ENCODE data around the gene NUMB.

NUMB gene

DNA sequence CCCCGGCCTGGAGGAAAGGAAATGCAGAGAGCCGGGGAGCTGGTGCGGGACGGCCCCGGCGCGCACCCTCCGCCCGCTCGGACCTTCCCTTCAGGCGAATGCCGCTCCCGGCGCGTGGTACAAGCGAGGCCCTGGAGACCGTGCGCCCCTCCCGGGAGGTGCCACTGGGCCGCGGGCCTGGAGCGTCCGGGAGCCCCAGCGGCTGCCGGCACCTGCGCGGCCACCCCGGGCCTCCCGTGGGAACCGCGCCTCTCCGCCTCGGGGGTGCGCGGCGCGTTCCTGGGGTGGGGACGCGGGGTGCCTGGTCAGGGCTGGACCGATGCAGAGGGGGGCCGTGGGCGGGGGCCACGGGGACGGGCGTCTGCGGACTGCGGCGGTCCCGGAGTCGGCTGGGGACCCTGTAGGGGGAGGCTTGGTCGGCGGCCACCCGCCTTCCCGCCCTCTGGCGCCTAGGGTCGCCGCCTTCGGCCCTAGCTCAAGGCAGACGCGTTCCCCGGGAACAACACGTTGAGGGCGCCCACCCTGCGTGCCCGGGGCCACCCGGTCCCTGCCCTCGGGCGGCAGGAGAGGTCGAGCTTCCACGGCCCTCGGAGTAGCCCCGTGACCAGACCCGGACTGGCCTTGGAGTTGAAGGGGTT is 220.4 kb downstream of the NUMB start:
- Histone ChIP-seq H3K27me3 (ENCODE audit: control insufficient read depth in 2 of 2, insufficient read depth in 2 of 2, low read length in 2 of 2) (peaks cover 15 to 29% of the 10 kb centered on the region in 2 donors), H3K4me3 (ENCODE audit: low read length in 2 of 2) (peak overlapping the region; percentile 56 to 59), H3K27ac (ENCODE audit: low read depth in 2 of 2, low read length in 2 of 2) (peak overlapping the region in 1 of 2 donors; percentile 24), H3K9ac (ENCODE audit: low read depth in 1 of 2, low read length in 2 of 2) (peak overlapping the region; percentile 15 to 45), H3K36me3 (ENCODE audit: control insufficient read depth in 2 of 2, insufficient read depth in 2 of 2, low read length in 2 of 2) (no peaks in the 10 kb centered on the region), H3K9me3 (ENCODE audit: control insufficient read depth in 2 of 2, low read length in 2 of 2) (no peaks in the 10 kb centered on the region), H3K4me1 (ENCODE audit: control insufficient read depth in 2 of 2, insufficient read depth in 2 of 2, low read length in 2 of 2) (peaks cover 29 to 34% of the 10 kb centered on the region in 2 donors)

DNA sequence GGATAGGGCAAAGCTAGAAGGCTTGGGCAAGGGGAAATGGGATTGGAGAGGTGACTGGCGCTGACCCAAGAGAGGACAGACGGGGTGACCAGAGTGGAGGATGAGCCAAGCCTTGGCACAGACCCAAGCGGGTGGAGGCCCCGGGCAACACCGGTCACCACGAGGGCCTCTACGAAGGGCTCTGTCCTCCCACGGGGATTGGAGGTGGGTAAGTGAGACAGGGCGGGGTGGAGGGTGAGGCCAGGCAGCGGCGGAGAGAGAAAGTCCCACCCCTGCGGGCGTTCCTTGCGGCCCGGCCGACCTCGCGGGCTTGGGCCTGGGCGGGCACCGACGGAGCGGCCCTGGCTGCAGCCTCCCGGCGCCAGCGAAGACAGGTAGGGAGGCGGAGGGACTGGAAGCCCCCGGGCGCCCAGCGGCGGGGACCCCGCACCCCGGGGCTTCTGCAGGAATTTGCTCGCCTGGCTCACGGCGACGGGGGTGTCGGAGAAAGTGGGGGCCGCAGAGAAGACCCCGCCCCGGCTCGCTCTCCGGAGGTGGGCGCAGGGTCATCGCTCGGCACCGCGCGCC is 221.0 kb downstream of the NUMB start, which contains the start of gene PAPLN:
TSS of gene PAPLN (plus strand) at position 288 of the 567 bp plus-strand sequence. CDS start 2,273 bp downstream, outside the sequence.
- H3K36me3 ChIP-seq (ENCODE audit: control insufficient read depth in 2 of 2, insufficient read depth in 2 of 2, low read length in 2 of 2) = no peaks in the 10 kb centered on the region
- H3K4me1 ChIP-seq (ENCODE audit: control insufficient read depth in 2 of 2, insufficient read depth in 2 of 2, low read length in 2 of 2) = peaks cover 29 to 34% of the 10 kb centered on the region in 2 donors
- H3K9ac ChIP-seq (ENCODE audit: low read depth in 1 of 2, low read length in 2 of 2) = peak within 1 kb of the TSS; percentile 15 to 45
- H3K9me3 ChIP-seq (ENCODE audit: control insufficient read depth in 2 of 2, low read length in 2 of 2) = no peaks in the 10 kb centered on the region
- peak within 1 kb of the TSS in 1 of 2 donors; percentile 24 for H3K27ac ChIP-seq (ENCODE audit: low read depth in 2 of 2, low read length in 2 of 2)
- peak within 1 kb of the TSS; percentile 56 to 59 for H3K4me3 ChIP-seq (ENCODE audit: low read length in 2 of 2)
- H3K27me3 ChIP-seq (ENCODE audit: control insufficient read depth in 2 of 2, insufficient read depth in 2 of 2, low read length in 2 of 2) = peaks cover 15 to 29% of the 10 kb centered on the region in 2 donors

DNA sequence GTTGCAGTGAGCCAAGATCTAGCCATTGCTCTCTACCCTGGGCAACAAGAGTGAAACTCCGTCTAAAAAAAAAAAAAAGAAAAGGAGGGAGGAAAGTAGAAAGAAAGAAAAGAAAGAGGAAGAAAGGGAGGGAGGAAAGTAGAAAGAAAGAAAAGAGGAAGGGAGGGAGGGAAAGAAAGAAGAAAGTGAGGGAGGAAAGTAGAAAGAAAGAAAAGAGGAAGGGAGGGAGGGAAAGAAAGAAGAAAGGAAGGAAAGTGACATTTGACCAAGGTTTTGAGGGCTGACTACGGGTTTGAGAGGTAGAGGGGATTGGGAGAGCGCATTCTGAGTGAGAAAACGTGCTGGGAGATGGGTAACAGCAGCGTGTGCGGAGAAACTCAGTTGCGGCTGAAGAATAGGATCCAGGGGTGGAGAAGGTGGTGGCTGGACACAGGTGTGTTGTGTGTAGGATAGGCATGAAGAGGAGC is 221.6 kb downstream of the NUMB start:
- no peak overlapping the region for H3K9ac ChIP-seq (ENCODE audit: low read depth in 1 of 2, low read length in 2 of 2)
- peaks cover 29 to 34% of the 10 kb centered on the region in 2 donors for H3K4me1 ChIP-seq (ENCODE audit: control insufficient read depth in 2 of 2, insufficient read depth in 2 of 2, low read length in 2 of 2)
- no peak overlapping the region for H3K27ac ChIP-seq (ENCODE audit: low read depth in 2 of 2, low read length in 2 of 2)
- no peaks in the 10 kb centered on the region for H3K36me3 ChIP-seq (ENCODE audit: control insufficient read depth in 2 of 2, insufficient read depth in 2 of 2, low read length in 2 of 2)
- H3K27me3 ChIP-seq (ENCODE audit: control insufficient read depth in 2 of 2, insufficient read depth in 2 of 2, low read length in 2 of 2) = peaks cover 15 to 29% of the 10 kb centered on the region in 2 donors
- peak overlapping the region in 1 of 2 donors; percentile 59 for H3K4me3 ChIP-seq (ENCODE audit: low read length in 2 of 2)
- no peaks in the 10 kb centered on the region for H3K9me3 ChIP-seq (ENCODE audit: control insufficient read depth in 2 of 2, low read length in 2 of 2)

DNA sequence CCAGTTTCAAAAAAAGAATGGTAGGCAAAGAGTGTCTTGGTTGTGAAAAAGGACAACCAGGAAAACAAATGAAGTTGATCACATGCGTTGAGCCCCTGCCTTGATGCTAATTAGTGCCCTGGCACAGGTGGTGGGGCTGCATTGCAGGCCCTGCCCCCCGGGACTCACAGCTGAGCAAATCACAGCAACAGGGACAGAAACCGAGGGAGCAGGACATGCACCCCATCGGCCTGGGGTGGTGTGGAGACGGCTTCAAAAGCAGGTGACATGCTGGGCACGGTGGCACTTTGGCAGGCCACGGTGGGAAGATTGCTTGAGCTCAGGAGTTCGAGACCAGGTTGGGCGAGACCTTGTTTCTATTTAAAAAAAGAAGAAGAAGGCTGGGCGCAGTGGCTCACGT is 222.2 kb downstream of the NUMB start:
- Histone ChIP-seq H3K4me1 (ENCODE audit: control insufficient read depth in 2 of 2, insufficient read depth in 2 of 2, low read length in 2 of 2) (peaks cover 25 to 27% of the 10 kb centered on the region in 2 donors), H3K27me3 (ENCODE audit: control insufficient read depth in 2 of 2, insufficient read depth in 2 of 2, low read length in 2 of 2) (peaks cover 15 to 28% of the 10 kb centered on the region in 2 donors), H3K27ac (ENCODE audit: low read depth in 2 of 2, low read length in 2 of 2) (no peak overlapping the region), H3K9me3 (ENCODE audit: control insufficient read depth in 2 of 2, low read length in 2 of 2) (no peaks in the 10 kb centered on the region), H3K9ac (ENCODE audit: low read depth in 1 of 2, low read length in 2 of 2) (no peak overlapping the region), H3K4me3 (ENCODE audit: low read length in 2 of 2) (no peak overlapping the region), H3K36me3 (ENCODE audit: control insufficient read depth in 2 of 2, insufficient read depth in 2 of 2, low read length in 2 of 2) (no peaks in the 10 kb centered on the region)

DNA sequence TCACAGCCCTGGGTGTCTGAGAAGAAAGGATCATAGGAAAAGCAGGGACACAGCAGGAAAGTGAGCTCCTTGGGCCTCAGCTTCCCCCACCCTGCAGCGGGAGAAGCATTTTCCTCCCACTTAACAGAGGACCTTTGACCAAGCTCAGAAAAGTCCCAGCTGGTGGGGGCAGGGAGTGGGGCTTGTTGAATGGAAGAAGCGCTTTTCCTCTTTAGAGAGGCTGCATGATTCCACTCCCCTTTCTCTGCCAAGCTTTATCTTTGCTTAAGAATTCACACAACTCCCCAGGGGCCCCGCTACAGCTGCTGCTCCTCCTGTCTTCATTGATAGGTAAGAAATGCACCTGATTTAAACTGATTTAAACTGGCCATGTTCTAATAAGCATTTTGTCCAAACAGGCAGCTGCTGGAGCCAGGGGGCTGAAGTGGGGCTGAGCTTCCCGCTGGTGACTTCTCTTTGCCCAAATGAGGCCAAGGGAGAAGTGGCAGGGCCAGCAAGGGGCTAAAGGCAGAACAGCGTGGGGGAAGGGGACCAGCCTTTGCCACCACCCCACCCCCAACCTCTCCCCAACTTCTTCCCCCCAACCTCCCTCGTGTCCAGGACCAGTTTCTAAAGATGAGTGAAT is 222.7 kb downstream of the NUMB start:
- H3K4me3 ChIP-seq (ENCODE audit: low read length in 2 of 2) = no peak overlapping the region
- H3K9ac ChIP-seq (ENCODE audit: low read depth in 1 of 2, low read length in 2 of 2) = no peak overlapping the region
- no peak overlapping the region for H3K27ac ChIP-seq (ENCODE audit: low read depth in 2 of 2, low read length in 2 of 2)
- no peaks in the 10 kb centered on the region for H3K36me3 ChIP-seq (ENCODE audit: control insufficient read depth in 2 of 2, insufficient read depth in 2 of 2, low read length in 2 of 2)
- H3K9me3 ChIP-seq (ENCODE audit: control insufficient read depth in 2 of 2, low read length in 2 of 2) = no peaks in the 10 kb centered on the region
- H3K4me1 ChIP-seq (ENCODE audit: control insufficient read depth in 2 of 2, insufficient read depth in 2 of 2, low read length in 2 of 2) = peaks cover 25 to 26% of the 10 kb centered on the region in 2 donors
- peaks cover 15 to 26% of the 10 kb centered on the region in 2 donors for H3K27me3 ChIP-seq (ENCODE audit: control insufficient read depth in 2 of 2, insufficient read depth in 2 of 2, low read length in 2 of 2)

DNA sequence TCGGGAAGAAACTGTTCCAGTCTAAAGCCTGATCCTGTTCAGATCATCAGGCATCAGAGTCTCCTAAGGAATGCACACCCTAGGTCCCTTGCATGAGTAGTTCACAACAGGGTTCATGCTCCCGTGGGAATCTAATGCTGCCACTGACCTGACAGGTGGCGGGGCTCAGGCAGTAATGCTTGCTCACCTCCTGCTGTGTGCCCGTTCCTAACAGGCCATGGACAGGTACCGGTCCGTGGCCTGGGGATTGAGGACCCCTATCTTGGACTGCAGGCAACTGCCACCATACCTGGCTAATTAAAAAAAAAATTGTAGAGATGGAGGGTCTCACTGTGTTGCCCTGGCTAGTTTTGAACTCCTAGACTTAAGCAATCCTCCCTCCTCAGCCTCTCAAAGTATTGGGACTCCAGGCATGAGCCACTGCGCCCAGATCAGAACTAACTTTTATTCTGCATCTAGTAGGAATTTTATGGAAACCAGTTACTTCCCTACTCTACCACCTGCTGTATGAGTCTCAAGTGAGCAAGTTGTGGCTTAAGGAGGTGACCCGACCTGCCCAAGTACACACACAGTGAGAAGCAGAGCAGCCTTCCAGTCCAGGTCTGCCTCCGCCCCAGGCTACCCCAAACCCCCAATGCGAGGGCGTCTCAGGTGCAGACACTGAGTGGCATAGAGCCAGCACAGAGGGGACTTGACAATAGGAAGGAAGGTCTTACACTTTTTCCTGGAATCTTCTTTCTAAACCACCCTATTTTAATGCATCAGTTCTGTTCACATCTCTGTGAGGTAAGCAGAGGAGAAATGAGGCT is 223.6 kb downstream of the NUMB start:
- H3K4me3 ChIP-seq (ENCODE audit: low read length in 2 of 2) = no peak overlapping the region
- no peak overlapping the region for H3K9ac ChIP-seq (ENCODE audit: low read depth in 1 of 2, low read length in 2 of 2)
- H3K27ac ChIP-seq (ENCODE audit: low read depth in 2 of 2, low read length in 2 of 2) = no peak overlapping the region
- no peaks in the 10 kb centered on the region for H3K36me3 ChIP-seq (ENCODE audit: control insufficient read depth in 2 of 2, insufficient read depth in 2 of 2, low read length in 2 of 2)
- no peaks in the 10 kb centered on the region for H3K9me3 ChIP-seq (ENCODE audit: control insufficient read depth in 2 of 2, low read length in 2 of 2)
- H3K27me3 ChIP-seq (ENCODE audit: control insufficient read depth in 2 of 2, insufficient read depth in 2 of 2, low read length in 2 of 2) = peaks cover 15 to 25% of the 10 kb centered on the region in 2 donors
- H3K4me1 ChIP-seq (ENCODE audit: control insufficient read depth in 2 of 2, insufficient read depth in 2 of 2, low read length in 2 of 2) = peaks cover 22 to 23% of the 10 kb centered on the region in 2 donors

DNA sequence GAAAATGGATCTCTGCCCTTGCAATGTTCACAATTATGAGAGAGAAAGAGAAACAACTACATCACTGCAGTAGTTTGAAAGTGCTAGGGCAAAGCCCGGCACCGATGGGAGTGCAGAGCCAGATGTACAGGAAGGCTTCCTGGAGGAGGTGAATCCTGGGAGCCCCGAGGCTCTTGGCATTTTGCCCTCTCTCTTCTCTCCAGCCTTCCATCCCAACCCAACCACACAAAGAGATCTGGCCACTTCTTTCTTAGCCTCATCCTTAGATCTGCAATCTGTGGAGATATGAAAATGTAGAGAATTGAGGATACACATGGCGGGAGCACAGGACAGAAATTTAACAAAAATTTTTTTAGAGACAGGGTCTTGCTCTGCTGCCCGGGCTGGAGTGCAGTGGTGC is 224.3 kb downstream of the NUMB start:
- H3K4me1 ChIP-seq (ENCODE audit: control insufficient read depth in 2 of 2, insufficient read depth in 2 of 2, low read length in 2 of 2) = peaks cover 20 to 21% of the 10 kb centered on the region in 2 donors
- H3K27ac ChIP-seq (ENCODE audit: low read depth in 2 of 2, low read length in 2 of 2) = no peak overlapping the region
- no peak overlapping the region for H3K4me3 ChIP-seq (ENCODE audit: low read length in 2 of 2)
- peaks cover 14 to 23% of the 10 kb centered on the region in 2 donors for H3K27me3 ChIP-seq (ENCODE audit: control insufficient read depth in 2 of 2, insufficient read depth in 2 of 2, low read length in 2 of 2)
- H3K9ac ChIP-seq (ENCODE audit: low read depth in 1 of 2, low read length in 2 of 2) = no peak overlapping the region
- no peaks in the 10 kb centered on the region for H3K9me3 ChIP-seq (ENCODE audit: control insufficient read depth in 2 of 2, low read length in 2 of 2)
- H3K36me3 ChIP-seq (ENCODE audit: control insufficient read depth in 2 of 2, insufficient read depth in 2 of 2, low read length in 2 of 2) = peaks cover 0 to under 1% of the 10 kb centered on the region in 2 donors

DNA sequence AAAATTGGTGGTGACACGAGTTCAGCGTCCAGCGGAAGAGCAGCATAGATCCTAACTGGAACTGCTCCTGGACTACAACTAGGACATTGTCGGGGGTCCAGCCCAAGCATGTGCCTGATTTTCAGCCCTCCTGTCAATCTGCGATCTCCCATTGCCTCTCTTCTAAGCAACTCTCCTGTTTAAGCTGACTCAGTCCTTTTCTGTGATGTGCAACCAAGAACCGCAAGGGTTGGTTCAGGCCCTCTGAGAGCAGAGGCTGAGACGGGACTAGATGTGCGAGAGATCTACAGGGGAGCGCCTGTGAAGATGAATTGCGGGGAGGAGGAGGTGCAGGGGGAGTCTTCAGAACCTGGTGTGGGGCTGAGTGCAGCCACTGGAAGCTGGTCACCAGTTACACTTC is 224.8 kb downstream of the NUMB start:
- Histone ChIP-seq H3K4me1 (ENCODE audit: control insufficient read depth in 2 of 2, insufficient read depth in 2 of 2, low read length in 2 of 2) (peaks cover 15 to 21% of the 10 kb centered on the region in 2 donors), H3K9me3 (ENCODE audit: control insufficient read depth in 2 of 2, low read length in 2 of 2) (no peaks in the 10 kb centered on the region), H3K4me3 (ENCODE audit: low read length in 2 of 2) (no peak overlapping the region), H3K9ac (ENCODE audit: low read depth in 1 of 2, low read length in 2 of 2) (no peak overlapping the region), H3K27ac (ENCODE audit: low read depth in 2 of 2, low read length in 2 of 2) (no peak overlapping the region), H3K36me3 (ENCODE audit: control insufficient read depth in 2 of 2, insufficient read depth in 2 of 2, low read length in 2 of 2) (peaks cover 0 to 6% of the 10 kb centered on the region in 2 donors), H3K27me3 (ENCODE audit: control insufficient read depth in 2 of 2, insufficient read depth in 2 of 2, low read length in 2 of 2) (peaks cover 9 to 18% of the 10 kb centered on the region in 2 donors)

DNA sequence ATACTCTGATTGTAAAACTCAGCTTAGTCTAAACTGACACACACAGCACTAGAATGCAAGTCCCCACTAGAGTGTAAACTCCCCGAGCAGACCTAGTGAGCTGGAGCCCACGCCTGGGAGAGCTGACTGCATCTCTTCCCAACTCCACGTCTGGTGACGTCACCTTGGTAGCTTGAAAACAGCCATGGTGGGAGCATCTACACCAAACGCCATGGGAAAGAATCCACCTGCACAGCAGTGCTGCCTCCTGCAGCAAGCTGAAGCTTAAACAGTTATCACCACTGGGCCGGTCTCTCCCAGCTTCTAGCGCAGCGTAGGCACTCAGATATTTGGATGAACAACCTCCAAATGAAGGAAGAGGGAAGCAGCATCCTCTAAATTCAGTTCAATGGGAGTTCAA is 225.4 kb downstream of the NUMB start:
- Histone ChIP-seq H3K27ac (ENCODE audit: low read depth in 2 of 2, low read length in 2 of 2) (peak overlapping the region in 1 of 2 donors; percentile 32), H3K4me3 (ENCODE audit: low read length in 2 of 2) (no peak overlapping the region), H3K9ac (ENCODE audit: low read depth in 1 of 2, low read length in 2 of 2) (no peak overlapping the region), H3K4me1 (ENCODE audit: control insufficient read depth in 2 of 2, insufficient read depth in 2 of 2, low read length in 2 of 2) (peaks cover 10 to 19% of the 10 kb centered on the region in 2 donors), H3K9me3 (ENCODE audit: control insufficient read depth in 2 of 2, low read length in 2 of 2) (no peaks in the 10 kb centered on the region), H3K27me3 (ENCODE audit: control insufficient read depth in 2 of 2, insufficient read depth in 2 of 2, low read length in 2 of 2) (peaks cover 4 to 14% of the 10 kb centered on the region in 2 donors), H3K36me3 (ENCODE audit: control insufficient read depth in 2 of 2, insufficient read depth in 2 of 2, low read length in 2 of 2) (peaks cover 0 to 6% of the 10 kb centered on the region in 2 donors)

Measured in mucosa of rectum (tissue), 2 donors.